B cell (primary cell): ENCODE measurements around the gene ATXN1.

Experiments
- EZH2 ChIP-seq: IDR thresholded peaks from 2 replicates; pipeline ENCODE4 v1.6.1; 2012; ENCODE audit warnings: borderline replicate concordance, low read depth, mild to moderate bottlenecking, moderate library complexity, low read length; ENCODE audit not compliant: insufficient read depth, poor library complexity, severe bottlenecking
- TF ChIP-seq, protein P1 (sequence below): fragments of 200-600 bp; IDR thresholded peaks from one replicate; pipeline ENCODE4 v1.8.0; 2022; ENCODE audit warnings: antibody characterized with exemption, mild to moderate bottlenecking

DNA sequence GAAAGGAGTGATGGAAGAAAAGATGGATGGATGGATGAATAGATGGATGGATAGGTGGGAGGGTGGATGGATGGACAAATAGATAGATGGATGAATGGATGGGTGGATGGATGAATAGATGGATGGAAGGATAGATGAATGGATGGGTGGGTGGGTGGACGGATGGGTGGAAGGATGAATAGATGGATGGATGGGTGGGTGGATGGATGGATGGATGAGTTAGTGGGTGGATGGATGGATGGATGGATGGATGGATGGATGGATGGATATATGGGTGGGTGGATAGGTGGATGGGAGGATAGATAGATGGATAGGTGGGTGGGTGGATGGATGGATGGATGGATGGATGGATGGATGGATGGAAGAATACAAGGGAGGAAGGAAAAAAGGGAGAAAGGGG is 82.2 kb downstream of the ATXN1 start:
- TF ChIP-seq, protein P1, sequence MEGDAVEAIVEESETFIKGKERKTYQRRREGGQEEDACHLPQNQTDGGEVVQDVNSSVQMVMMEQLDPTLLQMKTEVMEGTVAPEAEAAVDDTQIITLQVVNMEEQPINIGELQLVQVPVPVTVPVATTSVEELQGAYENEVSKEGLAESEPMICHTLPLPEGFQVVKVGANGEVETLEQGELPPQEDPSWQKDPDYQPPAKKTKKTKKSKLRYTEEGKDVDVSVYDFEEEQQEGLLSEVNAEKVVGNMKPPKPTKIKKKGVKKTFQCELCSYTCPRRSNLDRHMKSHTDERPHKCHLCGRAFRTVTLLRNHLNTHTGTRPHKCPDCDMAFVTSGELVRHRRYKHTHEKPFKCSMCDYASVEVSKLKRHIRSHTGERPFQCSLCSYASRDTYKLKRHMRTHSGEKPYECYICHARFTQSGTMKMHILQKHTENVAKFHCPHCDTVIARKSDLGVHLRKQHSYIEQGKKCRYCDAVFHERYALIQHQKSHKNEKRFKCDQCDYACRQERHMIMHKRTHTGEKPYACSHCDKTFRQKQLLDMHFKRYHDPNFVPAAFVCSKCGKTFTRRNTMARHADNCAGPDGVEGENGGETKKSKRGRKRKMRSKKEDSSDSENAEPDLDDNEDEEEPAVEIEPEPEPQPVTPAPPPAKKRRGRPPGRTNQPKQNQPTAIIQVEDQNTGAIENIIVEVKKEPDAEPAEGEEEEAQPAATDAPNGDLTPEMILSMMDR: no peak
- TF ChIP-seq EZH2: no peak
